Measurements from ENCODE around the gene UCK2. TPM values are rescaled to one million over a fixed set of nuclear protein-coding genes. Genes with fewer than 3 reads are reported as not detected.

Gene UCK2
- total RNA-seq, 1 donor from 2014 or later = 62.4 TPM

GRCh38 chr1:165845992-165846748 lies 18.8 kb downstream of the UCK2 start:
- no peak for TF ChIP-seq CTCF (conservative IDR thresholded peaks at IDR 0.05; ENCODE audit: low read depth, low read length)
- no peak overlapping the region for H3K4me3 ChIP-seq (ENCODE audit: low read depth, low read length)
- DNase-seq (ENCODE audit: low read depth) = no peak

GRCh38 chr1:165847486-165847885 lies 20.1 kb downstream of the UCK2 start:
- no peak for DNase-seq (ENCODE audit: low read depth)
- TF ChIP-seq CTCF (conservative IDR thresholded peaks at IDR 0.05; ENCODE audit: low read depth, low read length) = no peak
- no peak overlapping the region for H3K4me3 ChIP-seq (ENCODE audit: low read depth, low read length)

GRCh38 chr1:165849353-165850133 lies 22.1 kb downstream of the UCK2 start:
- no peak for DNase-seq (ENCODE audit: low read depth)
- TF ChIP-seq CTCF (conservative IDR thresholded peaks at IDR 0.05; ENCODE audit: low read depth, low read length) = no peak

GRCh38 chr1:165851034-165851658 lies 23.7 kb downstream of the UCK2 start:
- DNase-seq (ENCODE audit: low read depth) = no peak
- no peak overlapping the region for H3K4me3 ChIP-seq (ENCODE audit: low read depth, low read length)
- no peak for TF ChIP-seq CTCF (conservative IDR thresholded peaks at IDR 0.05; ENCODE audit: low read depth, low read length)

More at GRCh38 chr1:165849353-165850133, 22.1 kb downstream of the UCK2 start:
- no peak overlapping the region for H3K4me3 ChIP-seq (ENCODE audit: low read depth, low read length)

- H3K4me3 ChIP-seq (ENCODE audit: low read depth, low read length) = no peak overlapping the region
- TF ChIP-seq CTCF (conservative IDR thresholded peaks at IDR 0.05; ENCODE audit: low read depth, low read length) = no peak
- DNase-seq (ENCODE audit: low read depth) = no peak
Observed at GRCh38 chr1:165852871-165853270, 25.5 kb downstream of the UCK2 start.

GRCh38 chr1:165853528-165854075 lies 26.2 kb downstream of the UCK2 start:
- TF ChIP-seq CTCF (conservative IDR thresholded peaks at IDR 0.05; ENCODE audit: low read depth, low read length) = no peak
- no peak overlapping the region for H3K4me3 ChIP-seq (ENCODE audit: low read depth, low read length)
- no peak for DNase-seq (ENCODE audit: low read depth)
